ENCODE results near the gene OGFOD3.

OGFOD3 gene

DNA sequence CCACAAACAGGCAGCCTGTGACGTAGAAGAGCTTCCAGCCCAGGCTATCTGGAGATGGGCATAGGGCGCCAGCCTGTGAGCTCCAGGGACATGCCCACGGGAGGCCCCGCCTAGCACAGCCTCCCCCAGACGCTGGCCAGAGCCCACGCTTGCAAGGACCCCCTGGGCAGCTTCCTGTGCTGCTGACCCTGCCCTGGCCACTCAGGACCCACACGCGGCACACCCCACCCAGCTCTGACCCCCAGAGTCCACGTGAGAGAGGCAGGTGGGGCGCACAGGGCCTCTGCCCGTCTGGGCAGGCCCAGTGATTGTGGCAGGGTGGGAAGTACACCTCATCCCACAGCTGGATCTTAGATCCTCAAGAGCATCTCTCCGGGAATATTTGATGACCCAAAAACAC is 28.3 kb upstream of the OGFOD3 start:
- no peak for DNase-seq (ENCODE audit: low read depth in 2 of 2)

DNA sequence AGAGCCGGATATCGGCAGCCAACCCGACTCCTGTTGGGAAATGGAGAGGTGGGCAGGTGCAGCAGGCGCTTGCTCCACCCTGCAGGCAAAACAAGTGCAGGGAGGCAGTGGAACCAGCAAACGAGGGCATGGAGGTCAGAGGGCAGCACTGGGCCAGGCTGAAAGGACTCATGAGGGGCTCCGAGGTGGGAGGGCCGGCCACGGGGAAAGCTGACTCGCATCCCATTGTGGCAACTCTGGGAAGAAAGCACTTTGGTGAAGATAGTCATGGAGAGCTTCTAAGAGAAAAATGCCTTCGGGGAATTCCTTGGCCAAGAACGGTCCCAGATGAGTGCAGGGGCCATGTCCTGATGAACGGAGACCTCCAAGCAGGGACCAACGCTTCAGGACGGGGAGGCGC is 27.7 kb upstream of the OGFOD3 start:
- no peak for DNase-seq (ENCODE audit: low read depth in 2 of 2)

DNA sequence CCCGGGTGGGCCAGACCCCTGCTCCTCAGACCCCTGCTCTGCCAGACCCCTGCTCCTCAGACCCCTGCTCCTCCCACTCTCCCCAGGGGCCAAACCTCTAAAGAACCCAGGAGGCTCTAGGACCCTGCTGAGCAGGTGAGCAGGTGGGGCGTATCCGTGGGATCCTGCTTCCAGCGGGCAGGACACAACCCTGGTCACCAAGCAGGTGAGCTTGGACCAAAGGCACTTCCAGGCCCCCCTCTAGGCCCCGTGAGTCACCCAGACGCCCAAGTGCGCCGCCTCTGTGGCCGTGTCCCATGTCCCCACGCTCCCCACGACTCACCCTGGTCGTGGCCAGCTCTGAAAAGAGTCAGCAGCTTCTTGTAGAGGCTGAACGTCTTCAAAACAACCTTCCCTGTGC is 27.2 kb upstream of the OGFOD3 start:
- DNase-seq (ENCODE audit: low read depth in 2 of 2): no peak

- DNase-seq (ENCODE audit: low read depth in 2 of 2): no peak
These were observed 26.6 kb upstream of the OGFOD3 start for GRCh38 chr17:82444941-82445521.

DNA sequence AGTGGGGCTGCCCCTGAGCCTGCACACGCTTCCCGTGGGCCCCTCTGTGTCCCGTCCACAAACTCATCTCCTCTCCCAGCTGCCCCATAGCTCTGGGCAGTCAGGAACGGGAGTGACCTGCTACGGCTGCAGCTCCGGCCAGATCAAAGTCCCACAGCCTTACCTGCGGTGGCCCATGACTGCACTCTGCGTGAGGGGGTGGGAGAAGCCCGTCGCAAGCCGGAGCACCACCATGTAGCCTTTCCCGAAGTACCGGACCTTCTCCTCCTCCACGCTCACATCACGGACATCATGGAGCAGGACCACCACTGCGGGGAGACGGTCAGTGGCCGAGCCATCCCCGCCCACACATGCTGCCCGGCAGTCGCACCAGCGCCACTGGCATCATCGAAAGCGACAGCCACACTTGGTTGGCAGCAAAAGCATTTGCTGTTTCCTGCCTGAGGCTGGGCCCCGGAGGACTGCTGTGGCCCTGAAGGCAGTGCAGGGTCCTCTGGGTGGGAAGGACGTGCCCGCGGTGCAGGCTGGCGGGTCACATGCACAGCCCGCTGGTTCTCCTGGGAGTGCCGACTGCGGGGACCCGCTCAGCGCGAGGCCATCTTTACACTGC is 26.0 kb upstream of the OGFOD3 start:
- DNase-seq (ENCODE audit: low read depth in 2 of 2): no peak

GRCh38 chr17:82443465-82444283 is 25.3 kb upstream of the OGFOD3 start:
- no peak for DNase-seq (ENCODE audit: low read depth in 2 of 2)

- DNase-seq (ENCODE audit: low read depth in 2 of 2): no peak
These were observed 24.5 kb upstream of the OGFOD3 start for GRCh38 chr17:82442643-82443464.

GRCh38 chr17:82441691-82442487 is 23.5 kb upstream of the OGFOD3 start:
- no peak for DNase-seq (ENCODE audit: low read depth in 2 of 2)

DNA sequence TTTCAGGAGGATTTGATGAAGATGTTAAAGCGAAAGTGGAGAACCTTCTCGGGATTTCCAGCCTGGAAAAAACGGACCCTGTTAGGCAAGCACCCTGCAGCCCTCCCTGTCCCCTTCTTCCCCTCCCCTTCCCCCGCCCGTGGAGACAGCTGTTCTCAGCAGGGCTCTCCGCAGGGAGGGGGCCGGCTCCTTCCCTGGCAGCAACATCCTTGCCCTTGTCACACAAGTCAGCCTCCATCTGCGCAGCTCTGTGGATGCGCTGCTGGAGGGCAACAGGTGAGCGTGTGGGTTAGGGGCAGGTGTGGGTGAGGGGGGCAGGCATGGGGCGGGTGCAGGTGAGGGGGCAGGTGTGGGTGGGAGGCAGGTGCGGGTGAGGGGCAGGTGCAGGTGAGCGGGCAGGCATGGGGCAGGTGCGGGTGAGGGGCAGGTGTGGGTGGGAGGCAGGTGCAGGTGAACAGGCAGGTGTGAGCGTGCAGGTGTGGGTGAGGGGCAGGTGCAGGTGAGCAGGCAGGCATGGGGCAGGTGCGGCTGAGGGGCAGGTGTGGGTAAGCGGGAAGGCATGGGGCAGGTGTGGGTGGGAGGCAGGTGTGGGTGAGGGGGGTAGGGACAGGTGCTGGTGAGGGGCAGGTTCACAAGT is 22.7 kb upstream of the OGFOD3 start:
- no peak for DNase-seq (ENCODE audit: low read depth in 2 of 2)

DNA sequence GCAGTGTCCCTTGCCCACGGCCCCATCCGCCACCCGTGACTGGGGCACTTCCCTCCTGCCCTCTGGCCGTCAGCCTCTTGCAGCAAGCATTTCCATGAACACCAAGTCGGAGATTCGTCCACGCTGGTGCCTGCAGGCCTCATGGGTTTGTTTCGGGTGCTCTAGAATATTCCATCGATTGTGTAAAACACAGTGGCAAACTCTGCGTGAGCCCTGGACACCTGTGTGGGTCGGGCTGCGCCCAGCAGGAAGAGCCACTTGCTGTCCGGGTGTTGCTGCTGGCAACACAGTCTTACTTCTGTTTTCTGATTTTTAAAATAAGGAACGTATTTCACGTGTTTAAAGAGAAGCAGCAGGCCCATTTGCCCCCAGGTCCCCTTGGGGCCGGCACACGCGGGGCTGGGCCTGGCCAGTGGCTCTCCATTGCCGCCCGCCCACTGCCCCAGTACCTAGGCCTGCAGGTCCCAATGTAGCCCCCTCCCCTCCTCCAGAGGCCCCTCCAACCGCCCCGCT is 22.1 kb upstream of the OGFOD3 start:
- no peak for DNase-seq (ENCODE audit: low read depth in 2 of 2)

GRCh38 chr17:82439829-82440365 is 21.5 kb upstream of the OGFOD3 start:
- DNase-seq (ENCODE audit: low read depth in 2 of 2): no peak

GRCh38 chr17:82439194-82439828 is 20.9 kb upstream of the OGFOD3 start:
- no peak for DNase-seq (ENCODE audit: low read depth in 2 of 2)

- no peak for DNase-seq (ENCODE audit: low read depth in 2 of 2)
These were observed 20.2 kb upstream of the OGFOD3 start for GRCh38 chr17:82438401-82439193.

DNA sequence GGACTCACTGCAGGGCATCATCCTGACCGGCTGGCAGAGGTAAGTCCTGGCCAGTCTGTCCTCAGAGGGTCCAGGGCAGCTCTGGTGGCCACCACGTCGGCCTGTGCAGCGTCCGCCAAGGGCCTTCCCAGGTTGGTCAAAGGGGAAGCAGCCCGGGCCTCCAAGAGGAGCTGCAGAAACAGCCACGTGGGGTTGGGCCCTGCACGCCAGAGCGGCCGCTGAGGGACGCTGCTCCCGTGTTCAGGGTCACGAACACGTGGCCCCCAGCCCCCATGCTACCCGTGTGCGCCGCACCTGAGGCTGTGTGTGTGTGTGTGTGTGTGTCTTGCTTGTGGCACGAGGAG is 18.9 kb upstream of the OGFOD3 start:
- no peak for DNase-seq (ENCODE audit: low read depth in 2 of 2)

- no peak for DNase-seq (ENCODE audit: low read depth in 2 of 2)
These were observed 18.4 kb upstream of the OGFOD3 start for GRCh38 chr17:82436601-82437324.

- DNase-seq (ENCODE audit: low read depth in 2 of 2): no peak
These were observed 17.5 kb upstream of the OGFOD3 start for GRCh38 chr17:82435601-82436583.

DNA sequence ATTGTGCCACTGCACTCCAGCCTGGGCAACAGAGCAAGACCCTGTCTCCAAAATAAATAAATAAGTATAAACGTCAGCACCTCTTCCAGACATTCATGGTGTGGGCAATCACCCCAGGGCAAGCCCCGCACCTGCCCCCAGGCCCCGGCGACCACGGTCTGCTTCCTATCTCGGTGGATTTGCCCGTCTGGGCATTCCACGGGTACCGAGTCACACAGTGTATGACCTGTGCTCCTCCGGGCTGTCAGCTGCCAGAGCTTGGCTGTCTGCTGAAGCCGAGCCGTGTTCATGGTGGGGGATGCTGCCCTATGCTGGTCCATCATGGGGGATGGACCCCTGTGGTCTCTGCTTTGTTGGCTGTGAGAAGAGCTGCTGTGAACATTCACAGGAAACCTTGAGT is 16.7 kb upstream of the OGFOD3 start:
- DNase-seq (ENCODE audit: low read depth in 2 of 2): no peak
